NCI-H2081 treated with DMSO at 0.1 percent for 48 hours (cell line): ENCODE results near the gene FHIP2A.

ENCODE experiments used
- DNase-seq: peaks from one replicate; lab custom pipeline; 2025; lab: John Stamatoyannopoulos, UW

FHIP2A gene

DNA sequence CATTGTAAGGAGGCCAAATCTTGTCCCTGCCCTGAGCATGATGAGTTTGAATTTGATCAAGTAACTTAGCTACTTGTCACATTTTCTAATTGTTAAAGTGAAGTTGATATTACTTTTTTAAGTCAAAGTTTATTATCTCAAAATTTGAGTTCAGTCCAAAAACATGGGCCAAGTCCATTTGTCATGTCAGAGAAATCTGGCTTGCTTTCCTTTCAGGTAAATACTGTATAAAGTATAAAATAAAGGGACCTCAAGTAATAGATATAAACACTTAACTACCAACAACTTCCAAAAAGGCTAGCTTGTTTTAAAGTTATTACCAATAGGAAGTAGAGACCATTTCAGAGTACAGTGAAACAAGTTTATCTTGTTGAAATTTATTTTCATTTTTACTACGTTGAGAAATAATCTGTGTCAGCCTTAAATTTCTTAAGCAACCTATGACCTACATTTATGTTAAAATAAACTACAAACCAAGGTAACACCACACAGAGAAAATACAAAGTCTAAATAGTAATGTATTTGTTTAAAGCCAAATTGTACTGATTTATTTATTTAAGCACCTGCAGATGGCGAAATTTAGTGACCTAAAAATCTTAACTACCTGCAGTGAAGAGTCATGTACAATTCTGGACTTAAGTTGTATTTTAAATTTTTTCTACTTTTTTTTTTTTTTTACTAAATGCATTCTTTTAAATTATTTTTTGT, 36.5 kb downstream of the FHIP2A start:
- DNase-seq: no peak

DNA sequence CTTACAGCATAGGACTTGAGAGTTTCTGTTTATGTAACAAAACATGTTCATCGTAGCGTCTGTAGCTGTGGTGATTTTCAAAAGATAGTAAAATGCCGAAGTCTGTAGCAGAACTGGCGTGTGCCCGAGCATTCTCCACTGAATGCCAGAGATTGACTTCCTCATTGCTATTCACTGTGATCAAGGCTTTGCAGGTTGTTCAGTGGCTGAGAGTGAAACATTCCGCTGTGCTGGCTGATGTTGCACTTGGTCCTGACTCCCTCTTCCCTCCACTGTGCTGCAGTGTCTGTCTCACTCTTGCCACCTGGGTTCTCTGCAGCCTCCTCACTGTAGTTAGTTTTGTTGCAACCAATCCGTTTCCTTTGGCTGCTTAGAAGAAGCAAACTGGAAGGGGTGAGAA, 37.6 kb downstream of the FHIP2A start:
- DNase-seq: no peak

DNA sequence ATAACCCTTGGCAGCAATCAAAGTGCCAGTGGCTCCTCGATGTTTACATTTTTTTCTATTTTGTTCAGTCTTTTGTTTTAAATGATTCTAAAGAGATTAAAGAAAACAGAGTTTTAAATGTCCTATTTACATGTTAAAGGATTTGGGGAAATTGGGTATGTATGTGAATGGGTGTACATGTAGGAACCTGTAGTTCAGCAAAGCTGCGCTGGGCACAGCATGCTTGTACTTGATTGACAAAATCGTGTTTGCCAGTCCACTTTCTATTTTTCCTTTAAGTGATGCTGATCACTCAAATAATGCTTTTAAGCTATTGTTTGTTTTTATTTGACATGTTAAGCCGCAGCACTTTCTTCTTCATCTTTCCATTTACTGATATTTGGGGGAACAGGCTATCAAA, 40.9 kb downstream of the FHIP2A start:
- DNase-seq: no peak

DNA sequence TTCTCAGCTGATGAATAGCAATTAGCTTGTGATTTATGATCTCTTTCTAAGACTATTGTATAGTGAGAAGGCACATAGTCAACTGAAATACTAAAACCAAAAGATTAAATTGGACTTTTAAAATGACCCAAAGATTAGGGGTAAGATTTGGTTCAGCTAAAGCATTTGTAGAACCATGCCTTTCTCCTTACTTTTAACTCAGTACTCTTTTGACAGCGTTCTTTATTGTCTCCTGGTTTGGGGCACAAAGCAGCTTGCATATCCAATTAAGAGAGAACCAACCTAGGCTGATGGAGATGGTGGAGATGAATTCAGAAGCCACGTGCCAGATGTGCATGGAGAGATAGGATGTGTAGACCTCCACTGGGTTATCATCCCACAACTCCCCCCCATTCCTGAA, 45.8 kb downstream of the FHIP2A start:
- no peak for DNase-seq

DNA sequence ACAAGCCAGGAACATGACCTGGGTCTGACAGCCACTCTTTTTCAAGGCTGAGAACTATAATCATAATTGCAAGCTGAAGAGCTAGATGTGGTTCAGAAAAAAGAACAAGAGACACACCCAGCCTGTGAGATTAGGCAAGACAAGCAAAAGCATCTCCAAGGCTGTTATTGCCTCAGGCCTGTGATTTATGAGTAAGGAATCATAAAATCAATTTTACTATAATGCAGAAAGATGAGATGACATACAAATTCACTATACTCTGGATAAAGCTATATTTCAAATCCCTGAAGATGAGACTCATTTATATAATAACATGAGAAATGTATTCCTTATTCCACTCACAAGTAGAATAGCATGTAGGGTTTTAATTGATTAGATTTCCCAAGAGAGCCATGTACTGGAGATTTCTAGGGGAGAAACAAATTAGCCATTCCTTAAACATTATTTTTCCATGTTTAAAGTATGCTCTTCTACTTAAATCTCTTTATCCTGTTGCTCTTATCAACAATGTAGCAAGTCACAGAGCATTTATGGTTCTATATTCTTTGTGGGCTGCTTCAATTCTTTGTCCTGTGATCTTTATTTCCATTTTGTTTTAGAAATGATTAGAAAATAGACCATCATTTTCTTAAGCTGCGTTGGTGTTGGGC, 47.4 kb downstream of the FHIP2A start:
- no peak for DNase-seq

DNA sequence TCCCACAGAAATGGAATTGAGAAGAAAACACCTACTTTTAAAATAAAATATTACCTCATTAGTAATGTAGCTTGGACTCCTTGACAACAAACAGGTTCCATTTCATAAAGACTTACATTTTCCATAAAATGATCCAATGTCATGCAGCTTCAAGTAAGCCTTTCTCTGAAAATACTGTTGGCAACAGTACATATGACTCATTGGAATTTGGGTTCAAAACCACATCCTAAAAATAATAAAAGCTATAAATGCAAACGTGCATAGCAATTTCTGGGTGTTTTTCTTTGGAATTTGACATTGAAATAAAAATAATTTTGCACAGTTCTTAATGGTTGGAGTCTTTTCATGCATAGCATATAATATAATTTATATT, 47.9 kb downstream of the FHIP2A start:
- DNase-seq: no peak

DNA sequence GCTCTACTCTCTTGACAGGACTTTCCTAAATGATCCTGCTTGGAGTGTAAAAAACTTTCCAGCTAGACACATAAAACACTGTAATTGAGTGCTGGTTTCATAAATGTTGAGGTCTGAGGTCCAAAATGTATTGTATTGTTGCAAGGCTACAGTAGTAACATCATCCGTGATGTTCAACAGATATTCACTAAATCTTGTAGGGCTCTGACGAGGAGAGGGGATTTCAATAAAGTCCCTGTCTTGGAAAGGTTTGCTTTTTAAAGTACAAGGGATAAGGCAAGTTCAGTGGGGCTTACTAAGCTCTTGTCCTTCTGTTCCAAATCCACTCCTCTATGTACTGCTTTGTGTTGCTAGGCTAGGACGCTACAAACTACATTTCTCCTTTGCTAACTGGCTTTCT, 48.9 kb downstream of the FHIP2A start:
- no peak for DNase-seq

DNA sequence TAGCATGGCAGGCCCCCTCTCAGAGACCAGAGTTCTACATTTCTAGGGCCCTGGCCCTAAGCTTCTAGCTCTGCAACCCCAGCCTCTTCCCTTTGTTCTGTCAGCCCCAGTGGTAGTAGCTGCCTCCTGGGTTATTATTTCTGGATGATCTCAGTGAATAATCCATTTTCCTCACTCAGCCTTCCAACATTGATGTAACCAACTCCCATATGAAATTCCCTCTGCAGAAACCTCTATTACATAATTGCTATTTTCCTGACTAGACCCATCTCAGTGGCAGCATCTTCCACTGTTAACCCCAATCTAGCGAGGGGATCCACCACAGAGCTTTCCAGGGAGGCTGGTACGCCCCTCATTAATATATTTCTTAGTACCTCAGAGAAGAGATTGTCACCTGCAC, 49.8 kb downstream of the FHIP2A start:
- no peak for DNase-seq
